K562 (cell line): Measurements from ENCODE around the gene VAMP4. TPM values are rescaled to one million over a fixed set of nuclear protein-coding genes. Genes with fewer than 3 reads are reported as not detected.

Source experiments
- ATAC-seq: fragments of 200-7000 bp; cut with Tn5 transposase; 3 replicates; pipeline ENCODE4 v1.9.1; 2020; ENCODE audit warnings: moderate library complexity
- BruUV-seq: library from RNA; stranded (reverse); fragments of 400-500 nt; replicated peaks from 2 replicates; lab custom pipeline; 2021; lab: Mats Ljungman, UMichigan
- CTCF ChIA-PET: fragments of 300-600 bp; formaldehyde crosslinking; extraction: SDS; loops from one replicate; lab custom pipeline; 2021; ENCODE audit warnings: low intra/inter-chr PET ratio; lab: Yijun Ruan, JAX
- POLR2A ChIA-PET: fragments of 300-600, 350-650 bp; sonication (Branson Sonifier 250); formaldehyde crosslinking; extraction: SDS; loops from one replicate; lab custom pipeline; 2021; ENCODE audit warnings: antibody characterized with exemption, inconsistent platforms; lab: Yijun Ruan, JAX
- DNase-seq, 4 experiments: peaks; one replicate each; pipeline versions ENCODE4 v3.0.0 to v3.0.0-alpha.2; 2011 to 2018; ENCODE audit warnings: low spot score in 3 of 4, mixed read lengths in 3 of 4; ENCODE audit errors: extremely low read depth in 1 of 4
- FAIRE-seq: peaks from 2 replicates; lab custom pipeline; 2011; peaks lifted over from hg19 to GRCh38; lab: Jason Lieb, UNC
- H2AFZ ChIP-seq: 2 replicates; pipeline ENCODE4 v1.6.0; 2011; ENCODE audit warnings: low read depth, low read length, control low read depth, inconsistent platforms
- H3K27ac ChIP-seq: fragments of 200-600 bp; 3 replicates; pipeline ENCODE4 v1.8.0; 2011; ENCODE audit warnings: low read depth, mild to moderate bottlenecking, control low read depth, inconsistent platforms, low read length, moderate library complexity, mixed read lengths; ENCODE audit errors: extremely low read depth
- H3K27me3 ChIP-seq, 2 experiments: fragments of 300-600 bp in 1 of 2; 2 replicates in 1 of 2; 3 replicates in 1 of 2; pipeline versions ENCODE4 v1.6.0 to v1.8.0; 2011; ENCODE audit warnings: inconsistent platforms in 2 of 2, low read length in 2 of 2, mild to moderate bottlenecking in 1 of 2, mixed read lengths in 1 of 2, moderate library complexity in 1 of 2; ENCODE audit not compliant: control insufficient read depth in 2 of 2, insufficient read depth in 2 of 2
- H3K36me3 ChIP-seq: fragments of 300-600 bp; 3 replicates; pipeline ENCODE4 v1.8.0; 2011; ENCODE audit warnings: mild to moderate bottlenecking, low read length, inconsistent platforms; ENCODE audit not compliant: control insufficient read depth, insufficient read depth
- H3K4me1 ChIP-seq, 2 experiments: fragments of 200-600 bp in 1 of 2; replicated peaks in 1 of 2; 2 replicates in 1 of 2; 3 replicates in 1 of 2; pipeline versions ENCODE4 v1.5.1 to v1.8.0; 2011; ENCODE audit warnings: inconsistent platforms in 2 of 2, low read length in 2 of 2, mild to moderate bottlenecking in 1 of 2, mixed read lengths in 1 of 2, moderate library complexity in 1 of 2; ENCODE audit not compliant: control insufficient read depth in 2 of 2, insufficient read depth in 2 of 2
- H3K4me2 ChIP-seq: 2 replicates; pipeline ENCODE4 v1.6.1; 2011; ENCODE audit warnings: low read length, control low read depth, inconsistent platforms, mixed read lengths; ENCODE audit not compliant: insufficient read depth
- H3K4me3 ChIP-seq: fragments of 200-600 bp; sonication (generic), shearing (Covaris generic); 2 replicates; pipeline ENCODE4 v1.5.1; 2016; ENCODE audit warnings: control low read depth, inconsistent platforms
- H3K79me2 ChIP-seq: fragments of 200-600 bp; 3 replicates; pipeline ENCODE4 v1.8.0; 2011; ENCODE audit warnings: low read length, inconsistent platforms; ENCODE audit not compliant: control insufficient read depth, insufficient read depth
- H3K9ac ChIP-seq, 2 experiments: 2 replicates each; pipeline versions ENCODE4 v1.6.0 to v1.6.1; 2011; ENCODE audit warnings: low read depth in 2 of 2, low read length in 2 of 2, control low read depth in 1 of 2, inconsistent platforms in 1 of 2, mild to moderate bottlenecking in 1 of 2, mixed read lengths in 1 of 2; ENCODE audit not compliant: insufficient read depth in 1 of 2
- H3K9me1 ChIP-seq: one replicate; pipeline ENCODE4 v1.6.0; 2011; ENCODE audit warnings: inconsistent platforms, mild to moderate bottlenecking, low read length, moderate library complexity; ENCODE audit not compliant: control insufficient read depth, insufficient read depth
- H3K9me3 ChIP-seq: replicated peaks from 2 replicates; pipeline ENCODE4 v1.5.1; 2011; ENCODE audit warnings: low read depth, low read length, inconsistent platforms; ENCODE audit not compliant: control insufficient read depth, insufficient read depth
- H4K20me1 ChIP-seq: replicated peaks from 2 replicates; pipeline ENCODE4 v1.6.1; 2011; ENCODE audit warnings: low read length, inconsistent platforms, mixed read lengths; ENCODE audit not compliant: control insufficient read depth, insufficient read depth
- C11orf30 ChIP-seq: fragments of 450-650 bp; IDR thresholded peaks from 2 replicates; pipeline ENCODE4 v1.6.1; 2016; ENCODE audit warnings: low read depth, mild to moderate bottlenecking
- CCNT2 ChIP-seq: IDR thresholded peaks from 2 replicates; pipeline ENCODE4 v1.6.1; 2011; ENCODE audit warnings: borderline replicate concordance, low read depth, mild to moderate bottlenecking, moderate library complexity, mixed read lengths, low read length; ENCODE audit not compliant: insufficient read length; ENCODE audit errors: extremely low read depth
- PHF8 ChIP-seq: fragments of 200-600 bp; sonication (generic); IDR thresholded peaks from 2 replicates; pipeline ENCODE4 v1.6.1; 2012; ENCODE audit warnings: mixed run types, mild to moderate bottlenecking, inconsistent platforms, low read length, moderate library complexity, borderline replicate concordance
- RBM22 ChIP-seq: fragments of 200-400 bp; formaldehyde crosslinking; IDR thresholded peaks from 2 replicates; pipeline ENCODE4 v1.6.1; 2018; ENCODE audit warnings: low read length, low read depth; ENCODE audit not compliant: poor library complexity, severe bottlenecking
- SP2 ChIP-seq: IDR thresholded peaks from 2 replicates; pipeline ENCODE4 v1.6.1; 2011; ENCODE audit warnings: mild to moderate bottlenecking, low read depth, low read length, moderate library complexity; ENCODE audit not compliant: poor library complexity, severe bottlenecking; ENCODE audit errors: extremely low read depth
- ZNF263 ChIP-seq: sonication (generic); formaldehyde crosslinking; IDR thresholded peaks from 2 replicates; pipeline ENCODE4 v1.8.0; 2022; ENCODE audit warnings: mild to moderate bottlenecking, missing genetic modification reagents, borderline replicate concordance
- ZNF316 ChIP-seq: fragments of 450-650 bp; IDR thresholded peaks from 2 replicates; pipeline ENCODE4 v1.6.1; 2016
- WGBS: fragments of 100-300 bp; shearing (Covaris generic); methylation state at CpG from one replicate; pipeline ENCODE4 v1.1.6; 2016; ENCODE audit warnings: low coverage, mixed read lengths; ENCODE audit not compliant: insufficient coverage; ENCODE audit errors: missing lambda C conversion rate; 5-methylcytosine and 5-hydroxymethylcytosine counted together
- in situ Hi-C: fragments of 300-500 bp; cut with MboI; formaldehyde crosslinking; loops from 4 replicates; pipeline ENCODE4 v1.15.0; 2018; ENCODE audit warnings: inconsistent platforms, mixed read lengths
- intact Hi-C: fragments of 100-400 bp; cut with micrococcal nuclease; formaldehyde crosslinking; loops from 2 replicates; pipeline ENCODE4 v1.14.2; 2022
- polyA plus RNA-seq, 8 experiments: library from polyadenylated mRNA; depleted of rRNA in 4 of 8; stranded (reverse) in 5 of 8; unstranded in 3 of 8; fragments of >200 nt; fragmentation: Nextera tagmentation in 2 of 8; fragmentation: Illumina TruSeq in 1 of 8; extraction: Ambion mirVana in 2 of 8; extraction: Trizol in 1 of 8; gene quantifications; 2 replicates each; pipeline versions ENCODE4 v1.2.1 to v1.2.3, GENCODE V29; 2011 to 2014; ENCODE audit warnings: inconsistent platforms in 1 of 8, missing spikeins in 1 of 8
- total RNA-seq, 7 experiments: library from RNA; depleted of rRNA in 6 of 7; stranded (reverse); fragments of >200 nt in 6 of 7; fragmentation: Illumina TruSeq in 2 of 7; extraction: Trizol in 2 of 7; gene quantifications; 2 replicates each; pipeline versions ENCODE4 v1.2.1 to v1.2.3, GENCODE V29; 2011 to 2021; ENCODE audit warnings: low replicate concordance in 1 of 7
- TF ChIP-seq, protein P1 (sequence below), 2 experiments: fragments of 450-650 bp in 1 of 2; sonication (generic) in 1 of 2; formaldehyde crosslinking in 1 of 2; IDR thresholded peaks; 2 replicates each; pipeline versions ENCODE4 v1.7.1 to v1.9.0; 2016 to 2022; ENCODE audit warnings: inconsistent platforms in 1 of 2, mild to moderate bottlenecking in 1 of 2, missing genetic modification reagents in 1 of 2
- TF ChIP-seq, protein P2 (sequence below): sonication (generic); formaldehyde crosslinking; IDR thresholded peaks from 2 replicates; pipeline ENCODE4 v1.8.0; 2022; ENCODE audit warnings: mild to moderate bottlenecking, missing genetic modification reagents, borderline replicate concordance

The VAMP4 gene
- total and polyA plus RNA-seq, 9 of the 15 experiments (the other 6 are each of a cell fraction or from before 2014, with no cell fraction given), result 3.3 to 21.4 (median 11.9) TPM

DNA sequence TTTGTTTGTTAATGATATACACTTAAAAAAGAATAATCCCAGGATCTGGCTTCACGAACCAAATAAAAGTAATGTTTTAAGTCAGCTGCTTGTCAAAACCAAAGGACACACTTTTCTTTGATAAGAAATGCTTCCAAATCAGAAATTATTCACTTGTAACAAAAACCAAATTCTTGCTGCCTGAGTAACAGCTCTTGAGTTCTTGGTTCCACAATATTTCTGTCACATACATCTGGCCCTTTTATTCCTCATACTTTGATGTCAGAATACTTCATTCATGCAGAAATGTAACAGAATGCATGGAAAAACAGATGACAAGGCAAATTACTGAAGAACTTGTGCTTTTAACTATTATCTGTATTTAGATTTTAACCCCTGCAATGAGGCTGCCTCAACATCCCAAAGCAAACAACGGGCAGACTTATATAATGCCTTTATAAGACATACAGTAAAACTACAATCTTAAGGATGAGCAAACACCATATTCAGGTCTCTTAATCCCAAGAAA lies 1.5 kb downstream of the VAMP4 start:
- Histone ChIP-seq H3K4me2 (peak overlapping the region; percentile 98), H4K20me1 (no peaks in the 10 kb centered on the region), H3K4me1 (peaks cover 12 to 27% of the 10 kb centered on the region in 2 experiments; a peak in 4 of 5 replicates), H3K4me3 (peak overlapping the region; percentile 92; the same call in 1 of the 2 replicates), H3K27me3 (no peaks in the 10 kb centered on the region), H3K9ac (peak overlapping the region in 1 of 2 experiments; percentile 87; a peak in 1 of 4 replicates), H2AFZ (no peak overlapping the region), H3K79me2 (peaks cover 41% of the 10 kb centered on the region), H3K9me3 (no peaks in the 10 kb centered on the region), H3K36me3 (peaks cover 29% of the 10 kb centered on the region; the same call in 1 of the 3 replicates), H3K27ac (no peak overlapping the region), H3K9me1 (no peaks in the 10 kb centered on the region)
- DNase-seq (no peak), FAIRE-seq (no peak), ATAC-seq (no peak)
- ChIA-PET CTCF (interaction anchor here (0.7 kb wide), 1 partner anchor 96 kb away, joined by 3 read pairs; no protein-coding TSS in a partner anchor), POLR2A (interaction anchor here (1.5 to 4.6 kb wide), 3 partner anchors 9 to 25 kb away, joined by 3 to 31 read pairs (median 5); no protein-coding TSS in a partner anchor)
- BruUV-seq, result no TSS peak
- intact Hi-C loops (loop anchor here (10.0 kb wide), 1 partner anchor 256 kb away; the partner anchor contains the start of gene PRRC2C), in situ Hi-C loops (no loop called here)
- 32% methylated on average over 2 of the region's 2 CpGs for WGBS
- TF ChIP-seq ZNF316 (peak; percentile 84), ZNF263 (CRISPR knock-in tag) (no peak), PHF8 (no peak), RBM22 (no peak), CCNT2 (no peak), C11orf30 (peak; percentile 70; the same call in 1 of the 2 replicates), SP2 (no peak)
- TF ChIP-seq, protein P1, sequence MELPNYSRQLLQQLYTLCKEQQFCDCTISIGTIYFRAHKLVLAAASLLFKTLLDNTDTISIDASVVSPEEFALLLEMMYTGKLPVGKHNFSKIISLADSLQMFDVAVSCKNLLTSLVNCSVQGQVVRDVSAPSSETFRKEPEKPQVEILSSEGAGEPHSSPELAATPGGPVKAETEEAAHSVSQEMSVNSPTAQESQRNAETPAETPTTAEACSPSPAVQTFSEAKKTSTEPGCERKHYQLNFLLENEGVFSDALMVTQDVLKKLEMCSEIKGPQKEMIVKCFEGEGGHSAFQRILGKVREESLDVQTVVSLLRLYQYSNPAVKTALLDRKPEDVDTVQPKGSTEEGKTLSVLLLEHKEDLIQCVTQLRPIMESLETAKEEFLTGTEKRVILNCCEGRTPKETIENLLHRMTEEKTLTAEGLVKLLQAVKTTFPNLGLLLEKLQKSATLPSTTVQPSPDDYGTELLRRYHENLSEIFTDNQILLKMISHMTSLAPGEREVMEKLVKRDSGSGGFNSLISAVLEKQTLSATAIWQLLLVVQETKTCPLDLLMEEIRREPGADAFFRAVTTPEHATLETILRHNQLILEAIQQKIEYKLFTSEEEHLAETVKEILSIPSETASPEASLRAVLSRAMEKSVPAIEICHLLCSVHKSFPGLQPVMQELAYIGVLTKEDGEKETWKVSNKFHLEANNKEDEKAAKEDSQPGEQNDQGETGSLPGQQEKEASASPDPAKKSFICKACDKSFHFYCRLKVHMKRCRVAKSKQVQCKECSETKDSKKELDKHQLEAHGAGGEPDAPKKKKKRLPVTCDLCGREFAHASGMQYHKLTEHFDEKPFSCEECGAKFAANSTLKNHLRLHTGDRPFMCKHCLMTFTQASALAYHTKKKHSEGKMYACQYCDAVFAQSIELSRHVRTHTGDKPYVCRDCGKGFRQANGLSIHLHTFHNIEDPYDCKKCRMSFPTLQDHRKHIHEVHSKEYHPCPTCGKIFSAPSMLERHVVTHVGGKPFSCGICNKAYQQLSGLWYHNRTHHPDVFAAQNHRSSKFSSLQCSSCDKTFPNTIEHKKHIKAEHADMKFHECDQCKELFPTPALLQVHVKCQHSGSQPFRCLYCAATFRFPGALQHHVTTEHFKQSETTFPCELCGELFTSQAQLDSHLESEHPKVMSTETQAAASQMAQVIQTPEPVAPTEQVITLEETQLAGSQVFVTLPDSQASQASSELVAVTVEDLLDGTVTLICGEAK (IDR thresholded peaks at IDR 0.05), result no peak
- TF ChIP-seq, protein P1 (CRISPR knock-in tag; IDR thresholded peaks at IDR 0.05), result no peak
- TF ChIP-seq, protein P2, sequence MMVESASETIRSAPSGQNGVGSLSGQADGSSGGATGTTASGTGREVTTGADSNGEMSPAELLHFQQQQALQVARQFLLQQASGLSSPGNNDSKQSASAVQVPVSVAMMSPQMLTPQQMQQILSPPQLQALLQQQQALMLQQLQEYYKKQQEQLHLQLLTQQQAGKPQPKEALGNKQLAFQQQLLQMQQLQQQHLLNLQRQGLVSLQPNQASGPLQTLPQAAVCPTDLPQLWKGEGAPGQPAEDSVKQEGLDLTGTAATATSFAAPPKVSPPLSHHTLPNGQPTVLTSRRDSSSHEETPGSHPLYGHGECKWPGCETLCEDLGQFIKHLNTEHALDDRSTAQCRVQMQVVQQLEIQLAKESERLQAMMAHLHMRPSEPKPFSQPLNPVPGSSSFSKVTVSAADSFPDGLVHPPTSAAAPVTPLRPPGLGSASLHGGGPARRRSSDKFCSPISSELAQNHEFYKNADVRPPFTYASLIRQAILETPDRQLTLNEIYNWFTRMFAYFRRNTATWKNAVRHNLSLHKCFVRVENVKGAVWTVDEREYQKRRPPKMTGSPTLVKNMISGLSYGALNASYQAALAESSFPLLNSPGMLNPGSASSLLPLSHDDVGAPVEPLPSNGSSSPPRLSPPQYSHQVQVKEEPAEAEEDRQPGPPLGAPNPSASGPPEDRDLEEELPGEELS (CRISPR knock-in tag), result no peak
